Measurements from ENCODE around the gene BEGAIN. TPM values are rescaled to one million over a fixed set of nuclear protein-coding genes. Genes with fewer than 3 reads are reported as not detected.

BEGAIN gene
- total RNA-seq, 4 donors from 2014 or later = 3.5 to 7.1 (median 6.6) TPM

- peaks cover 9 to 41% (median 29%) of the 10 kb centered on the region in 4 donors for H3K4me1 ChIP-seq
- H3K9me3 ChIP-seq = no peaks in the 10 kb centered on the region
- no peaks in the 10 kb centered on the region for H3K36me3 ChIP-seq
- intact Hi-C loops (cut with DNase I) = no loop called here
- no peak for TF ChIP-seq POLR2A (IDR thresholded peaks at IDR 0.05; ENCODE audit: low read depth)
- TF ChIP-seq CTCF (IDR thresholded peaks at IDR 0.05) = no peak
- no peak for TF ChIP-seq EP300 (IDR thresholded peaks at IDR 0.05)
- no peak for TF ChIP-seq POLR2AphosphoS5 (IDR thresholded peaks at IDR 0.05)
- H3K27me3 ChIP-seq = peaks cover 5 to 46% (median 13%) of the 10 kb centered on the region in 4 donors
- H3K4me3 ChIP-seq = no peak overlapping the region
- no peak for DNase-seq (ENCODE audit: extremely low spot score)
- no peak overlapping the region for H3K27ac ChIP-seq (replicated peaks in 1 of 4)
- WGBS = 62% methylated on average over 6 of the region's 6 CpGs
Measured at GRCh38 chr14:100564512-100564911, 22.7 kb downstream of the BEGAIN start.

GRCh38 chr14:100562751-100563150 lies 24.5 kb downstream of the BEGAIN start:
- Histone ChIP-seq H3K27me3 (peaks cover 0 to 28% (median 7%) of the 10 kb centered on the region in 4 donors), H3K36me3 (no peaks in the 10 kb centered on the region), H3K9me3 (no peaks in the 10 kb centered on the region), H3K27ac (replicated peaks in 1 of 4) (no peak overlapping the region), H3K4me1 (peaks cover 5 to 32% (median 14%) of the 10 kb centered on the region in 4 donors), H3K4me3 (no peak overlapping the region)
- 88% methylated on average over 18 of the region's 18 CpGs for WGBS
- no peak for DNase-seq (ENCODE audit: extremely low spot score)
- TF ChIP-seq EP300 (IDR thresholded peaks at IDR 0.05) (no peak), CTCF (IDR thresholded peaks at IDR 0.05) (no peak), POLR2A (IDR thresholded peaks at IDR 0.05; ENCODE audit: low read depth) (no peak), POLR2AphosphoS5 (IDR thresholded peaks at IDR 0.05) (no peak)
- intact Hi-C loops (cut with DNase I) = no loop called here

- Histone ChIP-seq H3K9me3 (no peaks in the 10 kb centered on the region), H3K4me3 (no peak overlapping the region), H3K27me3 (peaks cover 0 to 11% (median 0%) of the 10 kb centered on the region in 4 donors), H3K36me3 (no peaks in the 10 kb centered on the region), H3K4me1 (peaks cover 0 to 15% (median 2%) of the 10 kb centered on the region in 4 donors), H3K27ac (replicated peaks in 1 of 4) (no peak overlapping the region)
- intact Hi-C loops (cut with DNase I) = no loop called here
- 74% methylated on average over 5 of the region's 15 CpGs for WGBS
- DNase-seq (ENCODE audit: extremely low spot score) = no peak
- TF ChIP-seq POLR2AphosphoS5 (IDR thresholded peaks at IDR 0.05) (no peak), EP300 (IDR thresholded peaks at IDR 0.05) (no peak), POLR2A (IDR thresholded peaks at IDR 0.05; ENCODE audit: low read depth) (no peak)
Measured at GRCh38 chr14:100561005-100561404, 26.2 kb downstream of the BEGAIN start.

- Histone ChIP-seq H3K4me3 (no peak overlapping the region), H3K9me3 (no peaks in the 10 kb centered on the region), H3K27me3 (peaks cover 0 to 6% (median 0%) of the 10 kb centered on the region in 4 donors), H3K36me3 (no peaks in the 10 kb centered on the region), H3K27ac (replicated peaks in 1 of 4) (no peak overlapping the region), H3K4me1 (peaks cover 0 to 14% (median 2%) of the 10 kb centered on the region in 4 donors)
- intact Hi-C loops (cut with DNase I) = no loop called here
- 91% methylated on average over 9 of the region's 9 CpGs for WGBS
- no peak for TF ChIP-seq CTCF (IDR thresholded peaks at IDR 0.05)
- TF ChIP-seq POLR2A (IDR thresholded peaks at IDR 0.05; ENCODE audit: low read depth) = no peak
- TF ChIP-seq EP300 (IDR thresholded peaks at IDR 0.05) = no peak
- TF ChIP-seq POLR2AphosphoS5 (IDR thresholded peaks at IDR 0.05) = no peak
- no peak for DNase-seq (ENCODE audit: extremely low spot score)
Measured at GRCh38 chr14:100560471-100560870, 26.7 kb downstream of the BEGAIN start.

GRCh38 chr14:100559455-100559854 lies 27.8 kb downstream of the BEGAIN start:
- no peaks in the 10 kb centered on the region for H3K27me3 ChIP-seq
- peaks cover 0 to 12% (median 4%) of the 10 kb centered on the region in 4 donors for H3K4me1 ChIP-seq
- TF ChIP-seq CTCF (IDR thresholded peaks at IDR 0.05) (no peak), POLR2A (IDR thresholded peaks at IDR 0.05; ENCODE audit: low read depth) (no peak), EP300 (IDR thresholded peaks at IDR 0.05) (no peak), POLR2AphosphoS5 (IDR thresholded peaks at IDR 0.05) (no peak)
- no peak overlapping the region for H3K27ac ChIP-seq (replicated peaks in 1 of 4)
- 100% methylated on average over 7 of the region's 9 CpGs for WGBS
- intact Hi-C loops (cut with DNase I) = no loop called here
- H3K9me3 ChIP-seq = no peaks in the 10 kb centered on the region
- DNase-seq (ENCODE audit: extremely low spot score) = no peak
- H3K4me3 ChIP-seq = no peak overlapping the region
- no peaks in the 10 kb centered on the region for H3K36me3 ChIP-seq

All from esophagus muscularis mucosa (tissue), 4 donors.